ENCODE results near the gene ABHD5. TPM values are rescaled to one million over a fixed set of nuclear protein-coding genes. Genes with fewer than 3 reads are reported as not detected.

The ABHD5 gene
- total RNA-seq, 1 donor from 2014 or later = 8.4 TPM

GRCh38 chr3:43693594-43693993 is 2.9 kb downstream of the ABHD5 start:
- H3K4me3 Mint-ChIP-seq = no peak overlapping the region
- DNase-seq (ENCODE audit: low spot score in 2 of 2, unreplicated experiment in 2 of 2) = no peak
- peaks cover 1% of the 10 kb centered on the region for H3K36me3 Mint-ChIP-seq
- H3K27ac Mint-ChIP-seq = no peak overlapping the region
- H3K9me3 Mint-ChIP-seq = no peaks in the 10 kb centered on the region
- H3K4me1 Mint-ChIP-seq = peaks cover 19% of the 10 kb centered on the region
- TF ChIP-seq CTCF (IDR thresholded peaks at IDR 0.05; ENCODE audit: unreplicated experiment) = no peak
- no peaks in the 10 kb centered on the region for H3K27me3 Mint-ChIP-seq (ENCODE audit: low read depth)

GRCh38 chr3:43695443-43695842 is 4.7 kb downstream of the ABHD5 start:
- Mint-ChIP-seq H3K4me1 (peaks cover 8% of the 10 kb centered on the region), H3K27ac (no peak overlapping the region), H3K4me3 (no peak overlapping the region), H3K36me3 (no peaks in the 10 kb centered on the region), H3K27me3 (ENCODE audit: low read depth) (no peaks in the 10 kb centered on the region), H3K9me3 (no peaks in the 10 kb centered on the region)
- no peak for DNase-seq (ENCODE audit: low spot score in 2 of 2, unreplicated experiment in 2 of 2)
- TF ChIP-seq CTCF (IDR thresholded peaks at IDR 0.05; ENCODE audit: unreplicated experiment) = no peak

GRCh38 chr3:43695863-43696262 is 5.1 kb downstream of the ABHD5 start:
- TF ChIP-seq CTCF (IDR thresholded peaks at IDR 0.05; ENCODE audit: unreplicated experiment) = no peak
- H3K4me3 Mint-ChIP-seq = no peak overlapping the region
- peaks cover 8% of the 10 kb centered on the region for H3K4me1 Mint-ChIP-seq
- H3K36me3 Mint-ChIP-seq = no peaks in the 10 kb centered on the region
- no peaks in the 10 kb centered on the region for H3K9me3 Mint-ChIP-seq
- no peak for DNase-seq (ENCODE audit: low spot score in 2 of 2, unreplicated experiment in 2 of 2)
- no peak overlapping the region for H3K27ac Mint-ChIP-seq
- no peaks in the 10 kb centered on the region for H3K27me3 Mint-ChIP-seq (ENCODE audit: low read depth)

GRCh38 chr3:43696441-43696840 is 5.7 kb downstream of the ABHD5 start:
- no peak for TF ChIP-seq CTCF (IDR thresholded peaks at IDR 0.05; ENCODE audit: unreplicated experiment)
- DNase-seq (ENCODE audit: low spot score in 2 of 2, unreplicated experiment in 2 of 2) = no peak
- Mint-ChIP-seq H3K27me3 (ENCODE audit: low read depth) (no peaks in the 10 kb centered on the region), H3K9me3 (no peaks in the 10 kb centered on the region), H3K4me1 (peaks cover 8% of the 10 kb centered on the region), H3K36me3 (no peaks in the 10 kb centered on the region), H3K27ac (no peak overlapping the region), H3K4me3 (no peak overlapping the region)

GRCh38 chr3:43696881-43697280 is 6.1 kb downstream of the ABHD5 start:
- peaks cover 4% of the 10 kb centered on the region for H3K4me1 Mint-ChIP-seq
- H3K27ac Mint-ChIP-seq = no peak overlapping the region
- no peaks in the 10 kb centered on the region for H3K36me3 Mint-ChIP-seq

More at GRCh38 chr3:43696881-43697280, 6.1 kb downstream of the ABHD5 start:
- H3K27me3 Mint-ChIP-seq (ENCODE audit: low read depth) = no peaks in the 10 kb centered on the region
- H3K9me3 Mint-ChIP-seq = no peaks in the 10 kb centered on the region
- no peak overlapping the region for H3K4me3 Mint-ChIP-seq
- TF ChIP-seq CTCF (IDR thresholded peaks at IDR 0.05; ENCODE audit: unreplicated experiment) = no peak
- DNase-seq (ENCODE audit: low spot score in 2 of 2, unreplicated experiment in 2 of 2) = no peak

All from mesothelial cell of epicardium (in vitro differentiated cells).